Inflammatory macrophage treated with lipopolysaccharide for 1 hour (primary cell): Measurements from ENCODE around the gene OR11H7.
"Not testable (repeated sequence)": the region's sequence is repeated elsewhere in the genome, so short reads cannot be mapped to it uniquely, and the experiment has no call there.

Experiments used
- DNase-seq, 2 donors: peaks; one replicate each; pipeline ENCODE4 v3.0.0-alpha.2; 2020 to 2022

Gene OR11H7

DNA sequence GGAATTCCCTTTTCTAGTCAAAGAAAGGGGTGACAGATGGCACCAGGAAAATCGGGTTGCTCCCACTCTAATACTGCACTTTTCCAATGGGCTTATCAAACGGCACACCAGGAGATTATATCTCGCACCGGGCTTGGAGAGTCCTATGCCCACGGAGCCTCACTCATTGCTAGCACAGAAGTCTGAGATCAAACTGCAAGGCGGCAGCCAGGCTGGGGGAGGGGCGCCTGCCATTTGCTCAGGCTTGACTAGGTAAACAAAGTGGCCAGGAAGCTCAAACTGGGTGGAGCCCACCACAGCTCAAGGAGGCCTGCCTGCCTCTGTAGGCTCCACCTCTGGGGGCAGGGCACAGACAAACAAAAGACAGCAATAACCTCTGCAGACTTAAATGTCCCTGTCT is 51.5 kb downstream of the OR11H7 start:
- DNase-seq = not testable (repeated sequence)
